Measurements from ENCODE around the gene CDH23.

Gene CDH23

DNA sequence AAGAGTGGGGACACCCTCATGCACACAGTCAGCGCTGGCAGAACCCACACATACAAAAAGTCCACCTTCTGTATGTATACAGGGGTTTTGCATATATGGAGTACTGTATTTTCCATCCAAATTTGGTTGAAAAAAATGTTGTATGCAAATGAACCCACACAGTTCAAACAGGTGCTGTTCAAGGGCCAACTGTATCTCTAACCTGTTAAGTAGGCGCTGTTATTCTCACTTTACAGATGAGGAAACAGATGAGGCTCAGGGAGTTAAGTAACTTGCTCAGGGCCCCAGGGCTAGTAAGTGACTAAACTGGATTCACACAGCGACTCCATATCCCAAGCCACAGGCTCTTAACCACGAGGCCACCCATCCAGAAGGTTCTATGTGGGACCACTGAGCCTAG lies 252.9 kb downstream of the CDH23 start:
- DNase-seq, result no peak

DNA sequence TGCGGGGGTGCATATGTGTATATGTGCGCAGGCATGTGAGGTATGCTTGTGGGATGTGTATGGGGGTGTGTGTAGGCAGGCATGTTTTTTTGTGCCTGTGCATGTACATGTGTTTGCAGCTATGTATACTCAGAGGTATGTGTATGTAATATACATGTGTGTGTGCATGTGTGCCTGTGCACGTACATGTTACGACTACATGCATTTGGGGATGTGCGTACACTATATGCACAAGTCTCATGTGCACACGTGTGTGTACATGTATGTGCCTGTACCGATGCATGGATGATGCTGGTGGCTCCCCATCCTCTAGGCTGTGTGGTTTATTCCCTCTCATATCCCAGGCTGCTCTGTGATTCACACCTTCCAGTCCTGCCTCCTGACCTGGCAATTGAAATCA lies 253.7 kb downstream of the CDH23 start:
- no peak for DNase-seq

DNA sequence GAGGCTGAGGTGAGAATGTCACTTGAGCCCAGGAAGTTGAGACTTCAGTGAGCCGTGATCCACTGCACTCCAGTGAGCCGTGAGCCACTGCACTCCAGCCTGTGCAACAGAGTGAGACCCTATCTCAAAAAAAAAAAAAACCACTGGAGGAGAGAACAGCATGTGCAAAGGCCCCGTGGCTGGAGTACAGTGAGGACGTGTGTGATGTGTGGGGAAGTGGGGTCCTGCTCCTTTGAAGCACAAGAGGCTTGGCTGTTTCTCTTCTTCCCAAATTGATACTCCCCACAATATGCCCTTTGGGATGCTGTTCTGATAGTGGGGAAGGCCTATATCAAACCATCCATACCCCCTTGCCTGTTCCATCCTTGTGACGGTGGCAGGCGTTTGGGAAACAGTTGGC lies 254.7 kb downstream of the CDH23 start:
- no peak for DNase-seq

DNA sequence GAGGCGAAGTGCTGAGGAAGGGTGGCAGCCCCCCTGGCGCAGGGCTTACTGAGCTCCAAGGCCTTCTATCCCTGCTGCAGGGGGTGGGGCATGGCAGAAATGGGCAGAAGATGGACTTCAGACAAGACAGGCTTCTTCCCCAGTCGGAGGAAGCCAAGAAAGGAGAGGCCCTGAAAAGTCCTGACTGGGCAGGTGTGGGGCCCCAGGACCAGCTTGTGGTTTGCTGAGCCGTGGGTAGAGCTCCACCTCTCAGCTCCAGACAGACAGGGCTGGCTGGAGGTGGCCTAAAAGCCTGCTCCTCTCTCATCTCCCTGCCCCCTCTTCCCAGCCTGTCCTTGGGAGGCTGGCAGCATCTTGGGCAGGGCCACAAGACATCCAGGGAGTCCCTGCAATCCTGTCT lies 255.2 kb downstream of the CDH23 start:
- DNase-seq, result no peak

DNA sequence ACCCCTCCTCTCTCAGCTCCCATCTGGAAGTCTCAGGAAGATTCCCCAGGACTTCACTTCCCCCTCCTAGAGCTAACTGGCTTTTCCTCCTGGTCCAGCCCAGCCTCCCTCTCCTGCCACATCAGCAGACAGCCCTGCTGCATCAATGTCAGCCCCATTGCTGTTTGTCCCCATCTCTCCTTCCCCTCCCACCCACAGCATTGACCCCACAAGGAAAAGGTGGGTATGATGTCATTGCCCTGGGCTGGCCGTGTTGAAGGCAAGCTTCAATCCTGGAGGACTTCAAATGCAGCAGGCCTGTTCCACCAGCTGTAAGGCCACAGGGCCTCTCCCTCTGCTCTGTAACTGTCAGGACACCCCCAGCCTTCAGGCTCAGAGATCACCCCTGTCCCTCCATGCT lies 256.3 kb downstream of the CDH23 start:
- no peak for DNase-seq

DNA sequence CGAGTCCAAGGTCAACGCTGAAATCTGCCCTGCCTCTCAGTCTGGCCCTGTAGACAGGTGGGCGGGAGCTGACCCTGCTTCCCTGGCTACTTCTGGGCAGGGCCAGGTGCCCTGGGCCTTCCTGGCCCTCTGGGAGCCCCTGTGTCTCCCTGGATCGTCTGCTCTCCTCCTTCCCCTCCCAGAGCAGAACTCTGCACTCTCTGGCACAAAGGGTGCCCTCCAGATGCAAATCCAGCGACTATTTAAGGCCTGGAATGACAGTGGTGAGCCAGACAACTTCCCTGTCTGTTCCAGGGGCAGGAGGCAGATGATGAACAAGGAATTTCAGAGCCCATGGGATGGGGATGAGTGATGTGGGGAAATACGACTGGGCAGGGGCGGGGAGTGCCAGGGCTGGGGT lies 259.5 kb downstream of the CDH23 start:
- no peak for DNase-seq

DNA sequence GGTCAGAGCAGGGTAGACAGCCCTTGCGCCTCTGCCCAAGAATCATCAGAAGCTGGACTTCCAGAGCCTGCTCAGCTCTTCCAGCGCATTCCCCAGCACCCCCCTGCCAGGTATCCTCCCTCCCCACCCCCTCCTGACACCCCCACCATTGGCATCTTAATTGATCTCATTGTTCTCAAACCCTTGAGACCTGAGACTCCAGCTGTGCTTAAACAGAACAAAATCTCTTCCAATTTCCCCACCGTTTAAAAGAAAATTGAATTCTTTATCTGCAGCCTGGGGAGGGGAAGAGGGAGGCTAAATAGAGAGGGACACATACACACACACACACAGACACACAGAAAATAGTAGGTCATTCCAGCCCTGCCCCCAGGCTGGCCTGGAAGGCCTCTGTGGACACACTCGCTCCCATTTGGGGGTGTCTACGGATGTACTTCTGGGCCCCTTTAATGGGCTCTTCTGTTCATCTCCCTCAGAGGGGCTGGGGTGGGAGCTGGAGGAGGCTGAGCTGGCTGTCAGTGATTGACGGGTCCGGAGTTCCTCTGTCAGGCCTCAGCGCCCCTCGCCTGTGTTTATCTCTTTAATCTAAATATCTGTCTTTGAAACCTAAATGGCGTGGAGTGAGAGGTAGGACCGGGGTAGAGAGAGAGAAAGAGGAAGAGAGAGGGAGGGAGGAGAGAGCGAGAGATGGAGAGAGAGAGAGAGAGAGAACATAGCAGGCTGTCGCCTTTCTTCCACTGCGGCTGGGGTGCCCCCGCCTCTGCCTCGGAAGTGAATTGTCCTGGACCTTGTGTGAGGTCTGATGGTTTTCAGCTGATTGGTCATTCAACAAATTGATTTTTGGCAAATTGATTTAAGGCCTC lies 261.1 kb downstream of the CDH23 start:
- DNase-seq, result no peak

DNA sequence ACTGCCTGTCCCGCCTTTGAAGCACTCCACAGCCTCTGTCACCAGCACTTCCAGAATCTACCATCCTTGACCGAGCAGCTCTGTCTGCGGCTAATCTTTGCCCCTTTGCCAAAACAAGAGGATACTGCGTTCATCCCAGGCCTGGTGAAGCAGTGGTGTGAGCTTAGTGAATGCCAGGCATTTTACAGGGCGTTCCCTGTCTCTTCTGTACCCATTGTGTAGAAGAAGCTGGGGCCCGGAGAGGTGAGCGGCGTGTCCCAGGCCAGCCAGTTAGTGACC lies 261.7 kb downstream of the CDH23 start:
- DNase-seq, result no peak

DNA sequence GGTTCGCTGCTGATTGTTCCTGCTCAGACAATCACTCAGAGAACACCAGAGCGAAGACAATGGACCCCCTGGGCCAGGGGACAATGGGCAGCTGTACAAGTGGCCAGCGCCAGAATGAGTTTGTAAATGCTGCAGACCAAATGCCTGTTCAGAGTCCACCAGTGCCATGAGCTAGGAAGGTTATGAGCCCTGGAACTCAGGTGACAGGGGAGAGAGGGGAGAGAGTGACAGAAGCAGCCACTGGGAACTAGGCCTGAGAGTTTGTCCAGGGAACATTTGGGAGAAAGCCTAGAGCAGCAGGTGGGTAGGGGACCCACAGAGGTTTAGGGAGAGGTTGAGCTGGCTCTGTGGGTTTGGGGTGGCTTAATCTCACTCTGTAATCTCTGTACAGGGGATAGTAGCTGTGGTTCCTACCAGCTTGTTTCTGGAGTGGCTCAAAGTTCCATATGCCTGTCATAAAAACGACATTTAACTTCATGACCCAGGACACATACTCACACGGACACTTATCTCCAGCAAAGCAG lies 262.5 kb downstream of the CDH23 start:
- DNase-seq, result no peak

DNA sequence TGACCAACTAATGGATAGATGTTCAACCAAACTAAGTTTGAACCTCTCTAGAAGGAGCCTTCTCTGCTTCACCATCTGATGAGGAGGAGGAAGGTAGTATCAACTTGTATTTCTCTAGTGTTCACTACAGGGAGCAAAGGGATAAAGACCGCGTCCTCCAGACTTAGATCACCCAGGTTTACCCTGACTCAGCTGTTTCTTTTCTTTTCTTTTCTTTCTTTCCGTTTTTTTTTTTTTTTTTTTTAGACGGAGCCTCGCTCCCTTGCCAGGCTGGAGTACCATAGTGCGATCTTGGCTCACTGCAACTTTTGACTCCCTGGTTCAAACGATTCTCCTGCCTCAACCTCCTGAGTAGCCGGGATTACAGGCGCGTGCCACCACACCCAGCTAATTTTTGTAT lies 263.0 kb downstream of the CDH23 start:
- no peak for DNase-seq

DNA sequence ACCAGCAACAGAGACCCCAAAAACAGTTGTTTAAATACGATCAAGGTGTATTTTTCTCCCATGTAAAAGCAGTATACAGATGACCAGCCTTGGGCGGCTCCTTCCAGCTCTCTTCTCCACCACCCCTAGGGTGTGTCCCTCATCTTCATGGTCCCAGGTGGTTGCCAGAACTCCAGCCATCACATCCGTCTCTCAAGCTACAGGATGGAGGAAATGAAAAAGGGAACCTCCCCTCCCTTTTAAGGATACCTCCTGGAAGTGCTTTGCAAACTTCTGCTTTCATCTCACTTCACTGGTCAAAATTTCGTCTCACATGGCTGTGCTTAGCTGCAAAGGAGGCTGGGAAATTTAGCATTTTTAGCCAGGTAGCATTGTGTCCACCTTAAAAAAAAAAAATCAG lies 263.6 kb downstream of the CDH23 start:
- no peak for DNase-seq

DNA sequence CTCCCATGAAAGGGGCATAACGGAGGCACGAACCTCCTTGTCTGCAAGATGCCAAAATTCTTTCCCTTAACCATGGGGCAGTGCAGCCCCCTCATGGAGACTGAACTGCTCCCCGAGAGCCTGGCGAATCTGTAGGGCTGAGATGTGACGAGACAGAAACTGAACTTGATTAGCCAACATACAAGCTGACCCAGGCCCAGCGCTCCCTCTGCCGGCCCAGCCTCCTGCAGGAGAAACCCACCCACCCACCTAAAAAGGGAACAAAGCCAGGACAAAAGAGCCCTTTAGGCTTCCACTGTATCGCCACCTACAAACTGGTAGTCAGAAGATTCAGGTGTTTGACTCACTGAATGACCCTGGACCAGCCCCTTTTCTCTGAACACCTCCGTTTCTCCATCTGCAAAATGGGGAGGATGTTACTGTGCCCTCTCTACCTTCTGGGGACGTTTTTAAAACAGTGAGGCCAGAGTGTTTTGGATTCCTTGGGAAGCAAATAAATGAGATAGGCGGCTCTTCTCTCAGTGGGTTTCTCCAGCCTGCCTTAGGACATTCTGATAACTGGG lies 264.4 kb downstream of the CDH23 start:
- DNase-seq, result no peak

DNA sequence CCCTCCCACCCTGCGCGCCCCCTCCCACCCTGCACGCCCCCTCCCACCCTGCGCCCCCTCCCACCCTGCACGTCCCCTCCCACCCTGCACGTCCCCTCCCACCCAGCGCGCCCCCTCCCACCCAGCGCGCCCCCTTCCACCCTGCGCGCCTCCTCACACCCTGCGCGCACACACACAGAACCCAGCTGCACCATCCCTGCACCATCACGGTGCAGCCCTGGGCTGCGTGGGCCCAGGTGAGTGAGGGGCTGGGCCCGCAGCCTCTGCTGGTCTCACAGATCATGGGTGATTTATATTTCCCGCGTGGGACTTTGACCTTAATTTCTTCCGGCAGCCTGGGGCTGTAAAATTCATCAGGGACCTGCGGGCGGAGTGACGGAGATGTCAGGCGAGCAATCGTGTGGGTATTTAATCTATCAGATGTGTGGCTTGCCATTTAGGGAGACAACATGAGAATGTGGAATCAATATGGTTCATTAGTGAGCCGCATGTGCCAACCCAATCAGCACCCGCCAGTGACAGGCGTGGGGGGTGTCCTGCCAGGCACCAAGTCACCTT lies 265.1 kb downstream of the CDH23 start:
- DNase-seq, result no peak

DNA sequence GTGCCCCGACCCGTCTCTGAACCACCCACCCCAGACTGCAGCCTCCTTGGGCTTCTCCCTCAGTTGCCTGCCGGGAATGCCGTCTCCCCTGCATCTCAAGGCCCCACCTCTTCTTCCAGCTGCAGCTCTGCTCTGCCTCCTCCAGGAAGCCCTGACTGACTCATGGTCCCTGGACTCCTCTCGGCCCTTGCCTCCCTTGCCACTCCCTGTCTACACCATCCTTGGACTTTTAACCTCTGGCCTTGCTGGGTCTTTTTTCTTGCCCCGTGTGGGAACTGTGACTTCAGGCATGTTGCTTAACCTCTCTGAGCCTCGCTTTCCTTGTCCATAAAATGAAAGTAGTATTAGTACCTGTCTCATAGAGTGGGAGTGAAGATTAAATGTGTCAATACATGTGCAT lies 266.6 kb downstream of the CDH23 start:
- no peak for DNase-seq

DNA sequence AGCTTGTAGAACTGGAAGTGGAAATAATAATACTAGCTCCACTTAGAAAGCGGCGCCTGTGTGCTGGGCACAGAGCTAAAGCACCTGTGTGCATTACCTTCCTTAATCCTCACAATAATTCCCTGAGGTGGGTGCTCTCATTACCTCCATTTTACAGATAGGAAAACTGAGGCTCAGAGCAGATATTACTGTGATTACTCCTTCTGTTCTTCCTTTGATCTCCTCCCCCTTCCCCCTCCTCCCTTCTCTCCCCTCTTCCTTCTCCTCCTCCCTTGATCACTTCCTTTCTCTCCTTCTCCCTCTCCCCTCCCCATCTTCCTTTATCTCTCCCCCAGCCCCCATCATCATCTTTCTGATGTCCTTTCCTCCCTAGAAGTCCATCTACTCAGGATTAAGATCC lies 267.9 kb downstream of the CDH23 start:
- no peak for DNase-seq

DNA sequence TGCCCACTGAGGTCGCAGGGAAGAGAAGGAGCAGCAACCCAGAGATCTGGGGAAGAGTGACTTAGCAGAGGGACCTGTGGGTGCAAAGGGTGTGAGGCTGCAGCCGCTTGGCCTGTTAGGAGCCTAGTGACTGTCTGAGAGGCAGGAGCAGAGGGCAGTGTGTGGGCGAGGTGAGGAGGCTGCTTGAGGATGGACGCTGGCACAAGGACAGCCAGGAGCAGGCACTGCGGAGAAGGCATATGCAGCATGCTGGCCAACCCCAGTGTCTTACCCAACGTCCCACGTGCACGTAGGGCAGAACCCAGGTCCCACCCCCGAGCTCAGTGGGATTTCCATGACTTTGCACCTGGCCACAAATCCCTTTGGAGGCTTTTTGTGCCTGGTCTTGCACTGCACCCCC lies 268.7 kb downstream of the CDH23 start:
- no peak for DNase-seq

DNA sequence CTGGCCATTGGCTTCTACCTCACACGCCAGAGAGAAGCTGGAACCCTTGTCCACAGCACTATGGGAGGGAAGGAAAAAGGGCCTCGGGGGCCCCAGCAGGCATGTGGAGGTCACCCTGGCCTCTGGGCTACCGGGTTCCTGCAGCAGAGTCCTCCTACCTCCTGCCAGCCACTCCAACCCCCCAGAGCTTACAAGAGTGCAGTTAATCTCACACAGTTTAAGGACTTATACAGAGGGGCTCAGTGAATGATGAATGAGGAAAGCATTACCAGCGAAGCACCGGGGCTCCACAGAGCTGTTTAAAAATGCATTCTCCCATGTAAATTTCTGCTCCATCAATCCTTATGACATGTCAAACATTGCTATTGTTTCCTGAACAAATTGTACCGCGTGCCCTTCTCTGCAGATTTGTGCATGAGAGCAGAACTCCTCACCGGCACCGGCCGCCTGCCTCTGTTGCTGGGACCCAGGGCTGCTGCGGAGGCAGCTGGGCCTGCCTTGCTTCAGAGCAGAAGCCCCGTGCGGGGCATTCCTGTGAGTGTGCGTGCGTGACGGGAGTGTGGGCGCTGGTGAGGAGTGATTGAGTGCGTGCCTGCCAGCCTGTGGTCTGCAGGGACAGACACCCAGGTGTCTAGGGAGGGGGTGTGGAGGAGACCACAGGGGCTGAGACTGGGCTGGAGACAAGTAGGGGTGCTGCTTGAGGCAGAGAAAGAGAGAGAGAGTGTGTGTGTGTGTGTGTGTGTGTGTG lies 270.1 kb downstream of the CDH23 start:
- DNase-seq, result no peak

DNA sequence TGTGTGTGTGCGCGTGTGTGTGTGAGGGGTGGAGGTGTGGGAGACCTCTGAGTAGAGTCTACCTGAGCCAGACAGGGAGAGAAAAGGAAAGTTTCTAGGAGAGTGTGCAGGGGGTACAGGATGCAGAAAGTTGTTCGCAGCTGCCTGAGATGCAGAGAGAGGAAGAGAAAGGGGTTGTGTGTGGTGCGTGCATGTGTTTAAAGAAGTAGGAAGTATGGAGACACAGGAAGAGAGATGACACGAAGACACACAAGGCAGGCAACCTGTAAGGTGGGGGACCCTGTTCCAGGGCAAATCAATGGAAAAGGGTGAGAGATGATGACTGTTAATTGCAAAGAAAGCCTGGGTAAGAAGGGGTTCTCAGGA lies 270.6 kb downstream of the CDH23 start:
- DNase-seq, result no peak

DNA sequence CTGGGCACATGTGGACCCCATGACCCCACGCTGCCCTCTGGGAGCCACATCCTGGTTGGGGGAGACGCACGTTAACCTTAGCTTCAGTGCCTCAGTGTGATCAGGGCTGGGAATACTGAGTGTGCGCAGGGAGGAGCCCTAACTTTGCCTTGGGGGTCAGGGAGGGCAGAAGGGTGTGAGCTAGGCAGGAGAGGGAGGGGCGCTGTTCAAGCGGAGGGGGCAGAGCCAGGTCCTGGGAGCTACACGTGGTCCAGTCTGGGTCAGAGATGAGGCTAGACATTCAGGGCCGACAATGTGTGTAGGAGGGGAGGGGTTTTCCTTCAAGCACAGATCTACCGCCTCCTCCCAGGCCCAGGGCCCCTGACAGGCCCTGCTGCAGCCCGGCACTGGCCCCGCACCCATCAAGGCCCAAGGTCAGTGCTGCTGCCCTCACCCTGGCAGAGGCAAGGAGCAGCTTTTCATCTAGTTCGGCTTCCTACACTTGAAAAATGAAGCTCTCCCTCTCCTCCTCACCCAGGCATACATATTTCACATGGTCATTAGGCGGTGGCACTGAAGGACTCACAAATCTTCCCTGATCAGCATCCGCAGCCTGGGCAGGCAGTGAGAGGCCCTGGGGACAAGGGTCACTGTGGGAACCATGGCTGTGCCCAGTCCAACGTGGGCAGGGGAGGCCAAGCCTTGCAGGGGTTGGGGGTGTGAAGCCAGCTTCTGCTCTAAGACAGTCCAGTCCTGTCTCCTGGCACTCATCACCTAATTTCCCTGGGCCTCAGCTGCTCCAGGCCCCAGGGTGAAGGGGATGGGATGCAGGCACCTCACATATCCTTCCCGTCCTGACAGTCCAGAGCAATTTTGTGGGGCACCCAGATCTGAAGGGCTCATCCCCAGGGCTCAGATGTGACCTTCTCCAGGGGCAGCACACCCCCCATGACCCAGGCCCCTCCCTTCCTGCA lies 275.6 kb downstream of the CDH23 start:
- DNase-seq, result no peak

DNA sequence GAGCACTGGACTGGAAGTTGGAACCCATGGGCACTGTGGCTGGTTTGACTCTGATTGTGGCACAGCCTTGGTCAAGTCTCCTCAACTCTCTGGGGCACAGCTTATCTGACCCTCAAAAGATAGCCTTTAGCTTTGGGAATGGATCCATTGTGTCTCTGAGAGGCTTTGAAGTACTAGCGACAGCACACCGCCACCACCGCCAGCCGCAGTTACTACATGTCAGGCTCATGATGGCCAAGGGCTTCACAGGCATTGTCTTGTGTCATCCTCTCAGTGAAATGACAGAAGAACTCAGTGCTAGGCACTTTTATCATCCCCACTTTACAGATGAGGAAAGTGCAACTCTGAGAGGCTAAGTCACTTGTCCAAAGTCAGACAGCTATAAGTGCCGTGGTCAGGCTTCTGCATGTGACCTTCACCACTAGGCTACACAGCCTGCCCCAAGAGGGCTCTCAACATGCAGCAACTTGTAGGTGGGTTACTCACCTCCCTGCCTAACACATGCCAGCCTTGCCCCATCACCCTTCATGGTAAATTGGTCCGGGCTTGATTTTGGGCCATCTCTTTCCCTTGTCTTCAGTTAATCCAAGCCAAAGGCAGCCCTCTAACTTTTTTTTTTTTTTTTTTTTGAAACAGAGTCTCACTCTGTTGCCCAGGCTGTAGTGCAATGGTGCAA lies 278.7 kb downstream of the CDH23 start:
- DNase-seq, result no peak

DNA sequence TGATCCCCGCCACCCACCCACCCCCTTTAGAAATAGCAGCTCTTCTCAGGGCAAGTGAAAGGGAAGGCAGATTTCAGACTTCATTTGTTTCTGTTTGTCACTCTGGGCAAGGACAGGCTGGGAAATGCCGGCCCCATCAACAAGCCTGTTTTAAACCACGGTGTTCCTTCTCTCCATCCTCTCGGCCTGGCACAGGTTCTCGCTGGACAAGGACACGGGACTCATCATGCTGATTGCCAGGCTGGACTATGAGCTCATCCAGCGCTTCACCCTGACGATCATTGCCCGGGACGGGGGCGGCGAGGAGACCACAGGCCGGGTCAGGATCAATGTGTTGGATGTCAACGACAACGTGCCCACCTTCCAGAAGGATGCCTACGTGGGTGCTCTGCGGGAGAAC lies 280.5 kb downstream of the CDH23 start:
- no peak for DNase-seq

All from activated naive CD4-positive, alpha-beta T cell (primary cell).